WI38 (cell line): ENCODE measurements around the gene C3orf62.
"Not testable (repeated sequence)": the region's sequence is repeated elsewhere in the genome, so short reads cannot be mapped to it uniquely, and the experiment has no call there.

ENCODE experiments used
- H3K4me3 ChIP-seq: 2 replicates; pipeline ENCODE4 v1.5.1; 2011; ENCODE audit warnings: low read depth, mild to moderate bottlenecking, control low read depth, low read length
- CTCF ChIP-seq: IDR thresholded peaks from 2 replicates; pipeline ENCODE4 v1.5.1; 2012; ENCODE audit warnings: low read depth, mild to moderate bottlenecking, control low read depth, low read length

Gene C3orf62

GRCh38 chr3:49255718-49256511 lies 21.1 kb downstream of the C3orf62 start:
- no peak overlapping the region for H3K4me3 ChIP-seq
- no peak for TF ChIP-seq CTCF

- no peak for TF ChIP-seq CTCF
- no peak overlapping the region for H3K4me3 ChIP-seq
Measured at GRCh38 chr3:49255112-49255511, 21.9 kb downstream of the C3orf62 start.

- TF ChIP-seq CTCF = no peak
- H3K4me3 ChIP-seq = no peak overlapping the region
Measured at GRCh38 chr3:49253512-49253911, 23.5 kb downstream of the C3orf62 start.

- no peak overlapping the region for H3K4me3 ChIP-seq
- no peak for TF ChIP-seq CTCF
Measured at GRCh38 chr3:49248840-49249227, 28.2 kb downstream of the C3orf62 start.

GRCh38 chr3:49244581-49245205 lies 32.3 kb downstream of the C3orf62 start:
- no peak overlapping the region for H3K4me3 ChIP-seq
- no peak for TF ChIP-seq CTCF

- H3K4me3 ChIP-seq = not testable (repeated sequence)
Measured at GRCh38 chr3:49240091-49240490, 36.9 kb downstream of the C3orf62 start.

- no peak overlapping the region for H3K4me3 ChIP-seq
- TF ChIP-seq CTCF = no peak
Measured at GRCh38 chr3:49238274-49239127, 38.5 kb downstream of the C3orf62 start.
